WTC11 (cell line): ENCODE data around the gene HOXD12. TPM values are rescaled to one million over a fixed set of nuclear protein-coding genes. Genes with fewer than 3 reads are reported as not detected.

Source experiments
- ATAC-seq: fragments of 200-7000 bp; cut with Tn5 transposase; 2 replicates; pipeline ENCODE4 v1.10.0; 2021; ENCODE audit warnings: mild to moderate bottlenecking, moderate library complexity
- CTCF ChIA-PET: fragments of 300-600 bp; sonication (Branson Sonifier 250); formaldehyde crosslinking; loops from one replicate; lab custom pipeline; 2021; ENCODE audit warnings: antibody characterized with exemption; lab: Charles Lee
- POLR2A ChIA-PET: fragments of 350-600 bp; sonication (Branson Sonifier 250); formaldehyde crosslinking; loops from one replicate; lab custom pipeline; 2021; ENCODE audit warnings: antibody characterized with exemption; lab: Charles Lee
- DNase-seq: peaks from one replicate; pipeline ENCODE4 v3.0.0; 2021; ENCODE audit warnings: low spot score
- H3K27ac Mint-ChIP-seq: 2 replicates; pipeline ENCODE4 v1.8.0; 2021; ENCODE audit warnings: mixed read lengths
- H3K27me3 Mint-ChIP-seq: 2 replicates; pipeline ENCODE4 v1.8.0; 2021; ENCODE audit warnings: low read depth, mild to moderate bottlenecking, moderate library complexity, mixed read lengths
- H3K36me3 Mint-ChIP-seq: 2 replicates; pipeline ENCODE4 v1.8.0; 2021; ENCODE audit warnings: mixed read lengths
- H3K4me1 Mint-ChIP-seq: 2 replicates; pipeline ENCODE4 v1.8.0; 2022; ENCODE audit warnings: mixed read lengths
- H3K4me3 Mint-ChIP-seq: 2 replicates; pipeline ENCODE4 v1.8.0; 2021; ENCODE audit warnings: mild to moderate bottlenecking, moderate library complexity, mixed read lengths
- H3K9me3 Mint-ChIP-seq: 2 replicates; pipeline ENCODE4 v1.8.0; 2021; ENCODE audit warnings: mixed read lengths
- FOXJ3 ChIP-seq: sonication (generic); formaldehyde crosslinking; IDR thresholded peaks from 2 replicates; pipeline ENCODE4 v1.9.0; 2021; ENCODE audit warnings: missing genetic modification reagents, mild to moderate bottlenecking, borderline replicate concordance
- FOXK1 ChIP-seq: sonication (generic); formaldehyde crosslinking; IDR thresholded peaks from 2 replicates; pipeline ENCODE4 v1.8.0; 2022; ENCODE audit warnings: mild to moderate bottlenecking, moderate library complexity, missing genetic modification reagents
- GRHL2 ChIP-seq: fragments of 250-450 bp; sonication (Bioruptor Pico); IDR thresholded peaks from 2 replicates; pipeline ENCODE4 v1.8.0; 2022; ENCODE audit warnings: mild to moderate bottlenecking, moderate library complexity; ENCODE audit not compliant: insufficient replicate concordance, severe bottlenecking
- HMGA2 ChIP-seq: fragments of 250-450 bp; sonication (Bioruptor Pico); IDR thresholded peaks from 2 replicates; pipeline ENCODE4 v1.4.0; 2021; ENCODE audit warnings: mild to moderate bottlenecking, moderate library complexity
- NR3C1 ChIP-seq: sonication (generic); formaldehyde crosslinking; conservative IDR thresholded peaks from 2 replicates; pipeline ENCODE4 v1.8.1; 2023; ENCODE audit warnings: low read depth, mild to moderate bottlenecking, missing genetic modification reagents
- RORB ChIP-seq: fragments of 250-450 bp; sonication (Bioruptor Pico); IDR thresholded peaks from 2 replicates; pipeline ENCODE4 v1.9.0; 2021; ENCODE audit warnings: mild to moderate bottlenecking
- SMAD4 ChIP-seq: sonication (generic); formaldehyde crosslinking; IDR thresholded peaks from 2 replicates; pipeline ENCODE4 v1.8.0; 2022; ENCODE audit warnings: mild to moderate bottlenecking, missing genetic modification reagents
- SOX15 ChIP-seq: fragments of 250-450 bp; sonication (Bioruptor Pico); IDR thresholded peaks from 2 replicates; pipeline ENCODE4 v1.9.0; 2021; ENCODE audit warnings: mild to moderate bottlenecking
- TEAD4 ChIP-seq: sonication (generic); formaldehyde crosslinking; IDR thresholded peaks from 2 replicates; pipeline ENCODE4 v1.8.0; 2022; ENCODE audit warnings: mild to moderate bottlenecking, missing genetic modification reagents
- ZBTB21 ChIP-seq: sonication (generic); formaldehyde crosslinking; IDR thresholded peaks from 2 replicates; pipeline ENCODE4 v1.8.1; 2023; ENCODE audit warnings: mild to moderate bottlenecking, missing genetic modification reagents, borderline replicate concordance
- ZNF219 ChIP-seq: sonication (generic); formaldehyde crosslinking; IDR thresholded peaks from 2 replicates; pipeline ENCODE4 v1.8.0; 2023; ENCODE audit warnings: missing genetic modification reagents, mild to moderate bottlenecking, borderline replicate concordance
- ZNF396 ChIP-seq: fragments of 250-450 bp; sonication (Bioruptor Pico); IDR thresholded peaks from 2 replicates; pipeline ENCODE4 v1.8.0; 2021; ENCODE audit warnings: mild to moderate bottlenecking, moderate library complexity, borderline replicate concordance
- total RNA-seq: library from RNA; stranded (reverse); gene quantifications from 3 replicates; pipeline ENCODE4 v1.2.3, GENCODE V29; 2021
- TF ChIP-seq, protein P1 (sequence below): sonication (generic); formaldehyde crosslinking; IDR thresholded peaks from 2 replicates; pipeline ENCODE4 v1.8.1; 2023; ENCODE audit warnings: mild to moderate bottlenecking, missing genetic modification reagents
- TF ChIP-seq, protein P2 (sequence below): sonication (generic); formaldehyde crosslinking; IDR thresholded peaks from 2 replicates; pipeline ENCODE4 v1.8.0; 2022; ENCODE audit warnings: mild to moderate bottlenecking, missing genetic modification reagents
- TF ChIP-seq, protein P3 (sequence below): sonication (generic); formaldehyde crosslinking; IDR thresholded peaks from 2 replicates; pipeline ENCODE4 v1.8.0; 2022; ENCODE audit warnings: mild to moderate bottlenecking, missing genetic modification reagents
- TF ChIP-seq, protein P4 (sequence below): sonication (generic); formaldehyde crosslinking; IDR thresholded peaks from 2 replicates; pipeline ENCODE4 v1.8.1; 2022; ENCODE audit warnings: low read depth, mild to moderate bottlenecking, moderate library complexity, missing genetic modification reagents, borderline replicate concordance
- TF ChIP-seq, protein P5 (sequence below): fragments of 250-450 bp; sonication (Bioruptor Pico); IDR thresholded peaks from 2 replicates; pipeline ENCODE4 v1.9.0; 2021; ENCODE audit warnings: mild to moderate bottlenecking
- TF ChIP-seq, protein P6 (sequence below): sonication (generic); formaldehyde crosslinking; IDR thresholded peaks from 2 replicates; pipeline ENCODE4 v1.8.0; 2023; ENCODE audit warnings: missing genetic modification reagents, mild to moderate bottlenecking, borderline replicate concordance
- TF ChIP-seq, protein P7 (sequence below): fragments of 250-450 bp; sonication (Bioruptor Pico); IDR thresholded peaks from 2 replicates; pipeline ENCODE4 v1.9.0; 2021; ENCODE audit warnings: moderate library complexity, mild to moderate bottlenecking, inconsistent platforms, borderline replicate concordance
- TF ChIP-seq, protein P8 (sequence below): sonication (generic); formaldehyde crosslinking; IDR thresholded peaks from 2 replicates; pipeline ENCODE4 v1.8.0; 2023; ENCODE audit warnings: missing genetic modification reagents

The HOXD12 gene
- total RNA-seq, 1 experiment from 2014 or later: 0.17 TPM

DNA sequence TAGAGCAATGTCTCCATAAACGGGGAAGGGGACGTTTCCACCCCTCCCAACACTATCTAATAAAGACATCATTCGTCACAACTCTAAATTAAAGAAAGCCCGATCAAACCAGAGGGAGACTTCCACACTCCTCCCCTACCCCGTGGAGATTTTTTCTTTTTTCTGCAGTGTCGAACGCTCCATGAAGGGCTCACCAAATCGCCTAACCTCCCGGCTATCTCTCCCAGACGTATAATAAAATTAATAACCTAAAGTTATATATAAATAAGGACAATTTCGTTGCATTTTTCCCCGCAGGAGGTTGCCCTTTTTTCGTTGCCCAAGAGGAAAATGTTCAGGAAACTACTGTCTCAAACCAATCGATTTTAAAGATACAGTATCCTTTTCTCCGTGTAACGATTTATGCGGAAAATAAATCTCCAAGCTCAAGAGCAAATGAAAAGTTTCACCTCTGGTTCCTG, 18.2 kb upstream of the HOXD12 start:
- Mint-ChIP-seq H3K4me3 (peak overlapping the region; percentile 63), H3K27ac (no peak overlapping the region), H3K9me3 (no peaks in the 10 kb centered on the region)
- ATAC-seq: no peak
- TF ChIP-seq, protein P1, sequence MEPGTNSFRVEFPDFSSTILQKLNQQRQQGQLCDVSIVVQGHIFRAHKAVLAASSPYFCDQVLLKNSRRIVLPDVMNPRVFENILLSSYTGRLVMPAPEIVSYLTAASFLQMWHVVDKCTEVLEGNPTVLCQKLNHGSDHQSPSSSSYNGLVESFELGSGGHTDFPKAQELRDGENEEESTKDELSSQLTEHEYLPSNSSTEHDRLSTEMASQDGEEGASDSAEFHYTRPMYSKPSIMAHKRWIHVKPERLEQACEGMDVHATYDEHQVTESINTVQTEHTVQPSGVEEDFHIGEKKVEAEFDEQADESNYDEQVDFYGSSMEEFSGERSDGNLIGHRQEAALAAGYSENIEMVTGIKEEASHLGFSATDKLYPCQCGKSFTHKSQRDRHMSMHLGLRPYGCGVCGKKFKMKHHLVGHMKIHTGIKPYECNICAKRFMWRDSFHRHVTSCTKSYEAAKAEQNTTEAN (CRISPR knock-in tag): no peak
- TF ChIP-seq, protein P2, sequence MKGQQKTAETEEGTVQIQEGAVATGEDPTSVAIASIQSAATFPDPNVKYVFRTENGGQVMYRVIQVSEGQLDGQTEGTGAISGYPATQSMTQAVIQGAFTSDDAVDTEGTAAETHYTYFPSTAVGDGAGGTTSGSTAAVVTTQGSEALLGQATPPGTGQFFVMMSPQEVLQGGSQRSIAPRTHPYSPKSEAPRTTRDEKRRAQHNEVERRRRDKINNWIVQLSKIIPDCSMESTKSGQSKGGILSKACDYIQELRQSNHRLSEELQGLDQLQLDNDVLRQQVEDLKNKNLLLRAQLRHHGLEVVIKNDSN (CRISPR knock-in tag): no peak
- TF ChIP-seq NR3C1 (CRISPR knock-in tag): no peak
- TF ChIP-seq FOXJ3 (CRISPR knock-in tag): no peak
- no peak for TF ChIP-seq RORB (CRISPR knock-in tag)
- TF ChIP-seq, protein P3, sequence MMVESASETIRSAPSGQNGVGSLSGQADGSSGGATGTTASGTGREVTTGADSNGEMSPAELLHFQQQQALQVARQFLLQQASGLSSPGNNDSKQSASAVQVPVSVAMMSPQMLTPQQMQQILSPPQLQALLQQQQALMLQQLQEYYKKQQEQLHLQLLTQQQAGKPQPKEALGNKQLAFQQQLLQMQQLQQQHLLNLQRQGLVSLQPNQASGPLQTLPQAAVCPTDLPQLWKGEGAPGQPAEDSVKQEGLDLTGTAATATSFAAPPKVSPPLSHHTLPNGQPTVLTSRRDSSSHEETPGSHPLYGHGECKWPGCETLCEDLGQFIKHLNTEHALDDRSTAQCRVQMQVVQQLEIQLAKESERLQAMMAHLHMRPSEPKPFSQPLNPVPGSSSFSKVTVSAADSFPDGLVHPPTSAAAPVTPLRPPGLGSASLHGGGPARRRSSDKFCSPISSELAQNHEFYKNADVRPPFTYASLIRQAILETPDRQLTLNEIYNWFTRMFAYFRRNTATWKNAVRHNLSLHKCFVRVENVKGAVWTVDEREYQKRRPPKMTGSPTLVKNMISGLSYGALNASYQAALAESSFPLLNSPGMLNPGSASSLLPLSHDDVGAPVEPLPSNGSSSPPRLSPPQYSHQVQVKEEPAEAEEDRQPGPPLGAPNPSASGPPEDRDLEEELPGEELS (CRISPR knock-in tag): no peak
- no peak for TF ChIP-seq ZBTB21 (CRISPR knock-in tag)
- TF ChIP-seq, protein P4, sequence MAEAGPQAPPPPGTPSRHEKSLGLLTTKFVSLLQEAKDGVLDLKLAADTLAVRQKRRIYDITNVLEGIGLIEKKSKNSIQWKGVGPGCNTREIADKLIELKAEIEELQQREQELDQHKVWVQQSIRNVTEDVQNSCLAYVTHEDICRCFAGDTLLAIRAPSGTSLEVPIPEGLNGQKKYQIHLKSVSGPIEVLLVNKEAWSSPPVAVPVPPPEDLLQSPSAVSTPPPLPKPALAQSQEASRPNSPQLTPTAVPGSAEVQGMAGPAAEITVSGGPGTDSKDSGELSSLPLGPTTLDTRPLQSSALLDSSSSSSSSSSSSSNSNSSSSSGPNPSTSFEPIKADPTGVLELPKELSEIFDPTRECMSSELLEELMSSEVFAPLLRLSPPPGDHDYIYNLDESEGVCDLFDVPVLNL (CRISPR knock-in tag): no peak
- TF ChIP-seq FOXK1 (CRISPR knock-in tag): no peak
- TF ChIP-seq, protein P5, sequence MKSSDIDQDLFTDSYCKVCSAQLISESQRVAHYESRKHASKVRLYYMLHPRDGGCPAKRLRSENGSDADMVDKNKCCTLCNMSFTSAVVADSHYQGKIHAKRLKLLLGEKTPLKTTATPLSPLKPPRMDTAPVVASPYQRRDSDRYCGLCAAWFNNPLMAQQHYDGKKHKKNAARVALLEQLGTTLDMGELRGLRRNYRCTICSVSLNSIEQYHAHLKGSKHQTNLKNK (CRISPR knock-in tag): no peak
- TF ChIP-seq TEAD4: no peak
- no peak for TF ChIP-seq SMAD4
- TF ChIP-seq HMGA2 (CRISPR knock-in tag): no peak
- TF ChIP-seq, protein P6, sequence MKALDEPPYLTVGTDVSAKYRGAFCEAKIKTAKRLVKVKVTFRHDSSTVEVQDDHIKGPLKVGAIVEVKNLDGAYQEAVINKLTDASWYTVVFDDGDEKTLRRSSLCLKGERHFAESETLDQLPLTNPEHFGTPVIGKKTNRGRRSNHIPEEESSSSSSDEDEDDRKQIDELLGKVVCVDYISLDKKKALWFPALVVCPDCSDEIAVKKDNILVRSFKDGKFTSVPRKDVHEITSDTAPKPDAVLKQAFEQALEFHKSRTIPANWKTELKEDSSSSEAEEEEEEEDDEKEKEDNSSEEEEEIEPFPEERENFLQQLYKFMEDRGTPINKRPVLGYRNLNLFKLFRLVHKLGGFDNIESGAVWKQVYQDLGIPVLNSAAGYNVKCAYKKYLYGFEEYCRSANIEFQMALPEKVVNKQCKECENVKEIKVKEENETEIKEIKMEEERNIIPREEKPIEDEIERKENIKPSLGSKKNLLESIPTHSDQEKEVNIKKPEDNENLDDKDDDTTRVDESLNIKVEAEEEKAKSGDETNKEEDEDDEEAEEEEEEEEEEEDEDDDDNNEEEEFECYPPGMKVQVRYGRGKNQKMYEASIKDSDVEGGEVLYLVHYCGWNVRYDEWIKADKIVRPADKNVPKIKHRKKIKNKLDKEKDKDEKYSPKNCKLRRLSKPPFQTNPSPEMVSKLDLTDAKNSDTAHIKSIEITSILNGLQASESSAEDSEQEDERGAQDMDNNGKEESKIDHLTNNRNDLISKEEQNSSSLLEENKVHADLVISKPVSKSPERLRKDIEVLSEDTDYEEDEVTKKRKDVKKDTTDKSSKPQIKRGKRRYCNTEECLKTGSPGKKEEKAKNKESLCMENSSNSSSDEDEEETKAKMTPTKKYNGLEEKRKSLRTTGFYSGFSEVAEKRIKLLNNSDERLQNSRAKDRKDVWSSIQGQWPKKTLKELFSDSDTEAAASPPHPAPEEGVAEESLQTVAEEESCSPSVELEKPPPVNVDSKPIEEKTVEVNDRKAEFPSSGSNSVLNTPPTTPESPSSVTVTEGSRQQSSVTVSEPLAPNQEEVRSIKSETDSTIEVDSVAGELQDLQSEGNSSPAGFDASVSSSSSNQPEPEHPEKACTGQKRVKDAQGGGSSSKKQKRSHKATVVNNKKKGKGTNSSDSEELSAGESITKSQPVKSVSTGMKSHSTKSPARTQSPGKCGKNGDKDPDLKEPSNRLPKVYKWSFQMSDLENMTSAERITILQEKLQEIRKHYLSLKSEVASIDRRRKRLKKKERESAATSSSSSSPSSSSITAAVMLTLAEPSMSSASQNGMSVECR (CRISPR knock-in tag): no peak
- no peak for TF ChIP-seq SOX15 (CRISPR knock-in tag)
- TF ChIP-seq, protein P7, sequence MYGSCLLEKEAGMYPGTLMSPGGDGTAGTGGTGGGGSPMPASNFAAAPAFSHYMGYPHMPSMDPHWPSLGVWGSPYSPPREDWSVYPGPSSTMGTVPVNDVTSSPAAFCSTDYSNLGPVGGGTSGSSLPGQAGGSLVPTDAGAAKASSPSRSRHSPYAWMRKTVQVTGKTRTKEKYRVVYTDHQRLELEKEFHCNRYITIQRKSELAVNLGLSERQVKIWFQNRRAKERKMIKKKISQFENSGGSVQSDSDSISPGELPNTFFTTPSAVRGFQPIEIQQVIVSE (CRISPR knock-in tag): no peak
- TF ChIP-seq ZNF219 (CRISPR knock-in tag): no peak
- TF ChIP-seq ZNF396 (CRISPR knock-in tag): no peak
- TF ChIP-seq GRHL2 (CRISPR knock-in tag): no peak
- TF ChIP-seq, protein P8, sequence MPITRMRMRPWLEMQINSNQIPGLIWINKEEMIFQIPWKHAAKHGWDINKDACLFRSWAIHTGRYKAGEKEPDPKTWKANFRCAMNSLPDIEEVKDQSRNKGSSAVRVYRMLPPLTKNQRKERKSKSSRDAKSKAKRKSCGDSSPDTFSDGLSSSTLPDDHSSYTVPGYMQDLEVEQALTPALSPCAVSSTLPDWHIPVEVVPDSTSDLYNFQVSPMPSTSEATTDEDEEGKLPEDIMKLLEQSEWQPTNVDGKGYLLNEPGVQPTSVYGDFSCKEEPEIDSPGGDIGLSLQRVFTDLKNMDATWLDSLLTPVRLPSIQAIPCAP (CRISPR knock-in tag): no peak
- TF ChIP-seq, all 79 proteins: peak for 0
- Mint-ChIP-seq H3K36me3 (peaks cover 3% of the 10 kb centered on the region; the same call in 1 of the 2 replicates), H3K27me3 (peaks cover 98% of the 10 kb centered on the region), H3K4me1 (peaks cover 49% of the 10 kb centered on the region)
- ChIA-PET POLR2A (no interaction called here), CTCF (interaction anchor here (1.2 to 4.6 kb wide), 5 partner anchors 10 to 391 kb away, joined by 4 to 56 read pairs (median 12); no protein-coding TSS in a partner anchor)
- DNase-seq: no peak
